ENCODE results near the gene SS18.

DNA sequence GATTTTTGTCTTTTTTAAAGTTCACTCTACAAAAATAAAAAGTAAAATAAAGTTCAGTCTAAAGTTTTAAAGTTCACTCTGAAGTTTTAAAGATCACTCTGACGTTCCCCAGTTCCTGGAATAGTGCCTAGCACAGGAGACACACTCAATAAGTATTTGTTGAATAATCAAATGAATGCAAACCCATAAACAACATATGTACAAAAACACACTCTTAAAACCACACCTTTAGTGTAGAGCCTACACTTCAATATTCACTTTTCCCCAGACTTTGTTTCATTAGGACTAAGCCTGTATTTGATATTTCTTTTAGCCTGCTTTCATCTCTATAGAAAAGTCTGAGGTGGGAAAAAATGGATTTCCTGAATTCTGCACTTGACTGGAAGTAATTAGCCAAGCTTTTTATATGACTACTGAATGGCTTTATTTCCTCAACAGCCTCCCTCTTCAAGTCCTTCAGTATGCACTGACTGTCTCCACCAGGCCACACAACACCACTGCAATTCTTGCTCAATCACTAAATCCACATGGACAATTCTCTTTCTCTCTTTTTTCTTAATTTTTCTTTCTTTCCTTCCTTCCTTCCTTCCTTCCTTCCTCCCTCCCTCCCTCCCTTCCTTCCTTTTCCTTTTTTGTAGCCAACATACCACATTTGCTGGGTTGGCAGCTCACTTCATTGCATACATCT lies 104.6 kb downstream of the SS18 start:
- TF ChIP-seq CTCF (IDR thresholded peaks at IDR 0.05; ENCODE audit: poor library complexity) (no peak), EZH2 (IDR thresholded peaks at IDR 0.05; ENCODE audit: borderline replicate concordance) (no peak)

Data from hepatocyte (in vitro differentiated cells).